ENCODE measurements around the gene IFNW1.

Gene IFNW1

DNA sequence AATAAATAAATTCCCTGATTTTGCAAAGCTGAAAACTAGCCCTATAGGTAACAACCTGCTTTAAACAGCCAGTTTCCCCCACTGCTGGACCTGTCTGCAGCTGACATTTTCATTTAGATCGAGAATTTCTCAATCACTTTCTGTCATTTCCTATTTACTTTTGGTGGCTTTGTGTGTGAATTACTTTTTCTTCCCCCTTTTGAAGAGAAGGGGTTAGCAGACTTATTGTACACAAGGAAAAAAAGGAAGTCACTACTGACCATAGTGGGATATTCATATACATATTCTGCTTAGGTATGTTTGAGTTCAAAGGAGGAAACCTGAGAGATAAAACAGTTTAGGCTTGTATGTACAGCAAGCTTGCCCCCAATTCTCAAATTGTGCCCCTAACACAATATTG, 36.8 kb downstream of the IFNW1 start:
- no peak for DNase-seq

- no peak for DNase-seq
Observed at GRCh38 chr9:21102305-21102704, 39.3 kb downstream of the IFNW1 start.

- no peak for DNase-seq
Observed at GRCh38 chr9:21097817-21098216, 43.8 kb downstream of the IFNW1 start.

- DNase-seq = no peak
Observed at GRCh38 chr9:21096901-21097255, 44.8 kb downstream of the IFNW1 start.

DNA sequence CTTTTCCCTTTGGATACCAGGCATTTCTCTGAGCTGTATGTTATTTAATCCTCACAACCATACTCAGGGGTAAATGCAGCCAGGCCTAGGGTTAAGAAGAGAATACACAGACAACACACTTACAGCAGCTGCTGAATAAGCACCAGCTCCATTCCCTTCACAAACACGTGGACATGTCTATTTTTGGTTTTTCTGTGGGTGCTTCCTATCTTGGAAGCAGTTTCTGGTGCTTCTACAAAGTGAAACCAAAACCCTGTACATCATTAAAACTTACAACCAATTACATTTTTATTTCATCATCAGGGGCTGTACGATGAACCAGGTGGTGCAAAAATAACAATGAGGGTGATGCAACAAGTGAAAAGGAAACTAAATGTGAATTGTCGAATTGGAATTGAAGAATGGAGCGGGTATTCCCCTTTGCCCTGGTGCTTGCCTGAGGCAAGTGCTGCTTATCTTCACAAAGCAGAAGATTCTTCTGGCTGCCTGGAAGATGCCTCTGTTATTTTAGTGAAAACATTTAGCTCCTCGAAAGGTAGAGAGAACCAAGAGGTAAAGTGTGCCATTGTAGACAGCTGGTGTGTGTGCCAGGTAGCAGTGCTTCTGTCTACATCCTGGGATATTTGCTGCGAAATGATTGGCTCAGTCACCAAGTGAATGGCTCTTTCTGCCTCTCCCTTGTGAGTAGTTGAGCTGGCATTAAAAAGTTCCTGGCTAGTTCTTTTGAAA, 45.3 kb downstream of the IFNW1 start:
- no peak for DNase-seq

DNA sequence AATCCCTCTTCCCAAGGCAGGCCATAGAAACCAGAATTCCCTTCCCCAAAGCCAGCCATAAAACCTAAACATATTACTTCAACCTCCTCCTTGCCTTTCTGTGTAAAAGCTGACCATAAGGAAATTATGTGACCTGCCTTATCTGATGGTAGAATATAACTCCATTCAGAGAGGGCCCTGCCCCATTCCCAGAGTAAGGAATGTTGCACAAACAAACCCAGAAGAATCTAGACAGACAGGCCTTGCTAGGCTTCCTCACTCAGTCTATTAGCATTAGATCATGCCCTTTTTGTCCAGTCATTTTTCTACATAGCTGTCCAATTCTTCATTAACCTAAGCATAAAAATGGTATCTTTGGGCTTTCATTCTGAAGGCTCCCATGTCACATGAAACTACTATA, 46.1 kb downstream of the IFNW1 start:
- DNase-seq = no peak

All from NCI-H446 (cell line).